GM19193 (cell line): ENCODE results near the gene ZNF440.
A peak's percentile ranks its signal among the peaks of the same experiment; 100 is the strongest.

Experiments used
- POLR2A ChIP-seq: IDR thresholded peaks from 4 replicates; pipeline ENCODE4 v1.6.1; 2011; ENCODE audit not compliant: insufficient read depth, insufficient read length; ENCODE audit errors: extremely low read depth

ZNF440 gene

DNA sequence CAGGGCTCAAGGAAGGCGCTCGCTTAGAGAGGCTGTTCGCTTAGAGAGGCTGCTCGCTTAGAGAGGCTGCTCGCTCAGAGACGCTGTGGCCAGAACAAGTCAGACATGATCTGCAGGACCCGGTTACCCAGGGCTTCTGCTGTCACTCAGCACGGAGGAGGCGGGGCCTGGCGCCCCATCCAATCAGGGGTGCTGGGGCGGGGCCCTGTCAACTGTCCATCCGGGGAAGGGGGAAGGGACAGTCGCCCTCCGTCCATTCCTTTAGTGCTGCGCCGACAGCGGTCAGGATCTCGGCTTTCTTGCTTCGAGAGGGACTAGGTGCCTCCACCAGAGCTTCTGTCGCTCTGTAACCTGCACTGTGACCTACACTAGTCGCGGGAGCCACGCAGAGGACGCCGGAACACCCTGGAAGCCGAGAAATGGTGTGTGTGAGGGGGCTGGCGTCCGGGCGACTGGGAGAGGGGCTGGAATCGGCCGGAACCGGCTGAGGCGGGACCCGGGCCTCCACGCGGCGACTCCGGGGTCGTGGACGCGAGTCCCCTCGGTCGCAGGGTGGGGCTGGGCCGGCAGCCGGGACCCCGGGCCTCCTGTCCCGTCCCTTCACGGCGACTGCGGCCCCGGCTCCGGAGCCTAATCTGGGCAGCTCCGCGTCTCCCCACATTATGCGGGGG lies at the start of gene ZNF440:
TSS of gene ZNF440 (plus strand) at position 245 of the 671 bp plus-strand sequence. CDS start at position 420, 175 bp downstream.
- TF ChIP-seq POLR2A = peak; percentile 83

DNA sequence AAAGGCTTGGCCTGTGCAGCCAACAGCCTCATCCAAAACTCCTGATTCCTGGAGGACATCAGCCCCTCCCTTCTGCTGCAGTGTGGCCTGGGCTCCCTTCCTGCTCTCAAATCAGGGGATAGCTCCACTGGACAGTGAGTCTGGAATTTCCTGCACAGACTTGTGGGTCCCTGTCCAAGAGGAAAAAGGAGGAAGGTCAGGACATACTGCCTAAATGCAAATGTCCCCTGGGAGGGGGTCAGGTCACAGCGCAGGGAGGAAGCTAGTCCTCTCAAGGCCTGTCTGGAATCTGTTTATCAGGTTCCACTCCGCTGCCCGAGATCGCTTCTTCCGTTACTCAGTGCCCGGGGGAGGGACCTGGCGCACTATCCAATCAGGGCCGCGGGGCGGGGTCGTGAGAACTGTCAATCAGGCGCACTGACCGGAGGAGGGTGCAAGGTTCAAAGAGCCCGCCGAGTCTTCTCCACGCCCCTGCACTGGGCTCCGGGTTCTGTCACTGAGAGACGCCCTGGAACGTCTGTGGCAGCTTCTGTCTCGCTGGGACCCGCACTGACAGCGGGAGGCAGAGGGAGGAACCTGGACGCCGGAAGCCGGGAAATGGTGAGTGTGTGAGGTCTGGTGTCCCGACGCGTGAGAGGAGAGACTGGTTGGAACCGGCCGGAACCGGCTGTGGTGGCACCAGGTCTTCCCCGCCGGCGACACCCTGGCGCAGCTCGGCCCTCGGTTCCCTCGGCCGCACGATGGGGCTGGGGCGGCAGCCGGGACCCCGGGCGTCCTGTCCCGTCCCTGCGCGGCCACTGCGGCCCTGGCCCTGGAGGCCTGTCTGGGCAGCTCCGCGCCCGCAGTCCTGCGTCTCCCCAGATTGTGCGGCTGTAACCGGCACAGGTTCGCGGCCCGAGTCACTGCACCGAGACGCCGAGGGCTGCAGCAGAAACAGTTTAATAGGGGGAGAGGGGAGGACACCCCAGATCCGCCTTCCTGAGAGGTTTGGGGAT lies 47.2 kb upstream of the ZNF440 start, which contains the start of gene ZNF441:
TSS of gene ZNF441 (plus strand) at position 404 of the 995 bp plus-strand sequence. CDS start at position 598, 194 bp downstream.
- TF ChIP-seq POLR2A = peak; percentile 81

DNA sequence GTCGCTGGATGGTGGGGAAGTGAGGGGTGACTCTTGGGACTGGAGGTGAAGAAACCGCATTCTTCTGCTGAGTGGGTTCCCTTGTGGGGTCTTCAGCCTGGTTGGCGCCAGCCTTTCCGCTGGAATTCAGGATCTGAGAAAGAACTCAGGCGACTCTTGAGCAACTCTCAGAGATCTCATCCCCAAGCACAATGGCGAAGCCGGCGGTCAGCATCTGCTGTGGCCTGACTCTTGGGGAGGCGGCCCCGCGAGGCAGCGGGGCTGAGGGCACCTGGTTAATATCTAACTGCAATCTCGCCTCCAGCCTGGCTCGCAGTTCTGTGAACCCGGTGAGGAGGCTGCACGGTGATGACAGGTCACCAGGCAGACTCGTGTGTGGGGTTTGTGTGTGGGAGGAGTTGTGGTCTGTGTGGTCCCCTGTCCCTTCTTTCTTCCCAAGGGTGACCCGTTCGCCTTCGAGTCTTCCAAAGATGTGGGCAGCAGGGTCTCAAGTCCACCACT lies 46.4 kb upstream of the ZNF440 start:
- peak; percentile 59 for TF ChIP-seq POLR2A

DNA sequence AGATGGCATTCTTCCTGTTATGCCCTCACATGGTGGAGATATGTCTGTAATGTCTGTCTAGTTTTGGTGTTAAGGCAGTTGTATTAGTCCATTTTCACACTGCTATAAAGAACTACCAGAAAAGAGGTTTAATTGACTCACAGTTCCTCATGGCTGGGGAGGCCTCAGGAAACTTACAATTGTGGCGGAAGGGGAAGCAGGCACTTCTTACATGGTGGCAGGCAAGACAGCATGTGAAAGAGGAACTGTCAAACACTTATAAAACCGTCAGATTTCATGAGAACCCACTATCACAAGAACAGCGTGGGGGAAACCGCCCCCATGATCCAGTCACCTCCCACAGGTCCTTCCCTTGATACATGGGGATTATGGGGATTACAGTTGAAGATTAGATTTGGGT lies 44.1 kb upstream of the ZNF440 start:
- TF ChIP-seq POLR2A = no peak

DNA sequence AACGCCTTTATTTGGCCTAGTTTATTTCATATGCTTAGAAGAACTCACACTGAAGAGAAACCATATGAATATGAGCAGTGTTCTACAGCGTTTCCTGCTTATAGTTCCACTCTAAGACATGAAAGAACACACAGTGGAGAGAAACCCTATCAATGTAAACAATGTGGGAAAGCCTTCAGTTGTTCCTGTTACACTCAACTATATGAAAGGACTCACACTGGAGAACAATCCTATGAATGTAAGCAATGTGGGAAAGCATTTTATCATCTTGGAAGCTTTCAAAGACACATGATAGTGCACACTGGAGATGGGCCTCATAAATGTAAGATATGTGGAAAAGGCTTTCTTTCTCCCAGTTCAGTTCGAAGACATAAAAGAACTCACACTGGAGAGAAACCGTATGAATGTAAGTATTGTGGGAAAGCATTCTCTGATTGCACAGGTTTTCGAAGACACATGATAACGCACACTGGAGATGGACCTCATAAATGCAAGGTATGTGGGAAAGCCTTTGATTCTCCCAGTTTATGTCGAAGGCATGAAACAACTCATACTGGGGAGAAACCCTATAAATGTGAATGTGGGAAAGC lies 33.5 kb upstream of the ZNF440 start:
- no peak for TF ChIP-seq POLR2A

DNA sequence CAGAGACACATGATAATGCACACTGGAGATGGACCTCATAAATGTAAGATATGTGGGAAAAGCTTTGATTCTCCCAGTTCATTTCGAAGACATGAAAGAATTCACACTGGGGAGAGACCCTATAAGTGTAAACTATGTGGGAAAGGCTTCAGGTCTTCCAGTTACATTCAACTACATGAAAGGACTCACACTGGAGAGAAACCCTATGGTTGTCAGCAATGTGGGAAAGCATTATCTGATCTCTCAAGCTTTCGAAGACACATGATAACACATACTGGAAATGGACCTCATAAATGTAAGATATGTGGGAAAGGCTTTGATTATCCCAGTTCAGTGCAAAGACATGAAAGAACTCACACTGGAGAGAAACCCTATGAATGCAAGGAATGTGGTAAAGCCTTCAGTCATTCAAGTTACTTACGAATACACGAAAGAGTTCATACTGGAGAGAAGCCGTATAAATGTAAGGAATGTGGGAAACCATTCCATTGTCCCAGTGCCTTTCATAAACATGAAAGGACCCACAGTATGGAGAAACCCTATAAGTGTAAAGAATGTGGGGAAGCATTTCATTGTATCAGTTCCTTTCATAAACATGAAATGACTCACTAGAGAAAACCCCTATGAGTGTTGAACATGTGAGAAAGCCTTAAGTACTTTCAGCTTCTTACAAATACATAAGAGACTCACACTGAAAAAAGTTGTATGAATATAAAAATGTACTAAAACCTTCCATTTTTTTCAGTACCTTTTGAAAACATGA lies 32.6 kb upstream of the ZNF440 start:
- no peak for TF ChIP-seq POLR2A

DNA sequence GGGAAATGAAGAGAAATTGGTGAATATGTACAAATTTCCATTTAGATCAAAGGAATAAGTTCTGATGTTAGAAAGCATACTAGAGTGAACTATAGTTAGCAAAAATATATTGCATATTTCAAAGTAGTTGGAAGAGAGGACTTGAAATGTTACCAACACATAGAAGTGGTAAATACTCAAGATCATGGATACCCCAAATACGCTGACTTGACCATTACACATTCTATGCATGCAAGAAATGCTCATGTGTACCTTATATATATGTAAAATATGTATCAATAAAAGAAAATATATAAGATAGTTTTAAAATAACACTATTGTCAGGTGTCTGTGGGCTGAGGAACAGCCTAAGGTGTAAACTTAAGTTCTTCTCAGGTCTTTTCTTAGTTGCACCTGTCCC lies 30.3 kb upstream of the ZNF440 start:
- no peak for TF ChIP-seq POLR2A

DNA sequence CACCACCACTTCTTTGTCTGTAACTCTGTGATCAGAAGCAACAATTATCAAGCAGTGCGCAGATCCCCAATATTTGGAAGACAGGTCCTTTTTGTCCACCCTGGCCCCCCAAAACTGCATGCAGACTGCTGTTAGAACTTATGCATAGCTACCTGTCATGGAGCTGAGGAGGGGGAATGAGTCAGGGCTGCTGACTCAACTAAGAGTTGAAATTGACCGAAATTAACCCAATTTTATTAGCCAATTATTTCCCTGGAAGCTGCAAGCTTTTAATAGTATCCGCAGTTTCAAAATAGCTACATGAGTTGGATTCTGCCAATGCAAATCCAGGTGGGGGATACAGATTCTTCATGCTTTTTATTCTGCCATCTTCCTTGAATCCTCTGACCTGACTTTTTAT lies 29.7 kb upstream of the ZNF440 start:
- no peak for TF ChIP-seq POLR2A

DNA sequence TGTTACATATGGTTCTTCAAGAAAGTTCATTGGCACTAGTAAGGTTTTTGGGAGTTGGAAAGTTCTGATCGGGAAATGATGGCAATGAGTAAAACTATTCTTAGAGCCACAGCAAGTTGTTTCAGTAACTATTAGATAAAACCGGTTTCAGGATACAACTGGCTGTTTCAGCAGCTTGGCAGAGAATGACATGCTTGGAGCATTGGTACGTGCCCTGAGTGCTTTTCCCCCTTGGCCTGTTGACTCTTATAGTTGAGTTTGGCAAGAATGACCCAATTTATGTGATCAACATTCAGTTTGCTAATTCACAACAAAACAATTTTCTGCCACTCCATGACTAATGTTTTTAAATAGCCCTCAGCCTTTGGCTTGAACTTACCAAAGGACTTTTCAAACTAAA lies 26.5 kb upstream of the ZNF440 start:
- TF ChIP-seq POLR2A = no peak

DNA sequence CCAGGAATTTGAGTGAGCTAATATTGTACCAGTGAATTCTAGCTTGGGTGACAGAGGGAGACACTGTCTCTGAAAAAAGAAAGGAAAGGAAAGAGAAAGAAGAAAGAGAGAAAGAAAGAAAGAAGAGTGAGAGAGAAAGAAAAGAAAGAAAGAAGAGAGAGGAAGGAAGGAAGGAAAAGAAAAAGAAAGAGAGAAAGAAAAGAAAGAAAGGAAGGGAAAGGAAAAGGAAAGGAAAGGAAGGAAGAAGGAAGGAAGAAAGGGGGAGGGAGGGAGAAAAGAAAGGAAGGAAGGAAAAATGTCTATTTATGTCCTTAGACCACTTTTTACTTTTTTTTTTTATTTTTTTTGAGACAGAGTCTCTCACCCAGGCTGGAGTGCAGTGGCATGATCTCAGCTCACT lies 21.1 kb upstream of the ZNF440 start:
- no peak for TF ChIP-seq POLR2A

DNA sequence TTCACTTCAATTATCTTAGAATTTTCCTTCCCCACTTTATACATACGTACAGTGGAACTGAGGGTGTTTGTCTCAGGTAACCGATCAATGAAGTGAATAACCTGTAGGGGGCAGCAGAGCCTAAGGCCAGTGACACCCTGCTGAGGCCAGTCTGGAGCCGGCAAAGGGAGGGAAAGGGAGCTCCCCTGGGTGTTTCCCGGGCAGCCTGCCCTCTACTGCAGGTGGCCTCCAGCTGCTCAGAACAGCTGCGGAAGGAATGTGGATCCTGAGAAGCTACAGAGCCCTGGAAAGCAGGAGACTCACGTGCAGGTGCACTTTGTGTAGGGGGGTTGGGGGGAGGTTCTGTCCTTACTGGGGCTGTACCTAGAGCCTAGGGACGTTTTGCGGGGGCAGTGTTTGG lies 16.6 kb upstream of the ZNF440 start:
- no peak for TF ChIP-seq POLR2A

DNA sequence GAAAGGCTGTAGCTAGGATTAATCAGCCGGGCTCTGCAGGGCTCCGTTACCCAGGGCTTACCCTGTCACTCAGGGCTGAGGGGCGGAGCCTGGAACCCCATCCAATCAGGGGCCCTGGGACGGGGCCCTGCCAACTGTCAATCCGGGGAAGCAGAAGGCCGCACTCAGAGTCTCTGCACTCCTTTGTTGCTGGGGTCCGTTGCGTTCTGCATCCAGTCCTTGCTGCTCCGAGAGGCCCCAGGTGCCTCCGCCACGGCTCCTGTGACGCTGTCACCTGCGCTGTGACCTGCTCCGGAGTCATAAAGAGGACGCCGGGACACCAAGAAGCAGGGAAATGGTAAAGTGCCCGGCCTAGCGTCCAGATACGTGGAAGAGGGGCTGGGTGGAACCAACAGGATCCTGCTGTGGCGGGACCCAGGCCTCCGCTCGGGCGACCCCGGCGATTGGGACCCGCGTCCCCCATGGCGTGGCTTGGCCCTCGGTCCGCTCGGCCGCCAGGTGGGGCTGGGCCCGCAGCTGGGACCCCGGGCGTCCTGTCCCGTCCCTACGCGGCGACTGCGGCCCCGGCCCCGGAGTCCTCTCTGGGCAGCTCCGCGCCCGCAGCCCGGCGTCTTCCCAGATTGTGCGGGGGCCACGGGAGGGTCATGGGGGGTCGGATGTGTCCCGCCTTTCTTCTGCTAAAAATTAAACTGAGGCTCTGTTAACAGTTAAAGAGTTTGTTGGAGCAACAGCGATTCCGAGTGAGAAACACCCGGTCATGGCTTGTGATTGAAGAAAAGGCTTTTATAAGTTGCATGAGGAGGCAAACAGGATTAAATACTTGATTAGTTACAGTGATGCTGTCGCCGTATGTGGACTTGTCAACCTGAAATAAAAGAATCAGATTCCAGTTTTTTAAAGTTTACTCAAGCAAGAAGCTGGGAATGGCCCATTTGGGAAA lies 15.4 kb upstream of the ZNF440 start, which contains the start of gene ZNF491:
TSS of gene ZNF491 (plus strand) at position 133 of the 940 bp plus-strand sequence. CDS start 7,431 bp downstream, outside the sequence.
- peak; percentile 51 for TF ChIP-seq POLR2A
